HUDEP-2 (cell line): ENCODE data around the gene HIBCH.

Experiments
- DNase-seq, 76 experiments: peaks; one replicate each; lab custom pipeline; 2025; ENCODE audit not compliant: unreplicated experiment in 76 of 76; lab: John Stamatoyannopoulos, UW

Gene HIBCH

DNA sequence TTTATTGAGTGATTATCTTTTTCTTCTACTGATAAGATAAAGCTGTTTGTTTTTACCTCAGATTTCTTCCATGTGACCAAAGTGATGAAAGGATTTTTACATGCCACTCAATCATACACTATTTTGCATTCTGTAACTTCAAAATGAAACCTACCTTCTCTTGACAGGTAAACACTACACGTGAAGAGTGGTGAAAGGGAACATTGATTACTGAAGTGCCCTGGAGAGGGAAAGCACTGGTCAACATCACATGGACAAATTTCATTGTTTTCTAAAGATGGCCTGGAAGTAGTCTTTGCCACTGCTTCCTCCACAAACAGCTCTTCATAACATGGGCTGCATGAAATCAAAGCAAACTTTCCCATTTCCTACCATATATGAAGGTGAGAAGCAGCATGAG, 120.1 kb downstream of the HIBCH start:
- DNase-seq, result no peak

DNA sequence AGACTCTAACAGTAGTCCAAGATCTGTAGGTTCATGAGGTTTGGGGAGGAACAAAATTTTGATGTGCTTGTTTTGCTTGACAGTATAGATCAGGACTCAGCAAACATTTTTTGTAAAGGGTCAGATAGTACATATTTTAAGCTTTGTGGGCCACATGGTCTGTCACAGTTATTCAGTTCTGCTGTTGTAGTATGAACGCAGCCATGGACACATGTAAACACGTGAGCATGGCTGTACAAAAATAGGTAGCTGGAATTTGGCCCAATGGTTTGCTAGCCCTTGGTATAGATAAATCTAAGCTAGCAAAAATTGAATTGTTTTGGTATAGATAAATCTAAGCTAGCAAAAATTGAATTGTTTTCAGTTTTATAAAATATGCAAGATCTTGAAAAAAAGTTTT, 120.5 kb downstream of the HIBCH start:
- DNase-seq, result no peak

DNA sequence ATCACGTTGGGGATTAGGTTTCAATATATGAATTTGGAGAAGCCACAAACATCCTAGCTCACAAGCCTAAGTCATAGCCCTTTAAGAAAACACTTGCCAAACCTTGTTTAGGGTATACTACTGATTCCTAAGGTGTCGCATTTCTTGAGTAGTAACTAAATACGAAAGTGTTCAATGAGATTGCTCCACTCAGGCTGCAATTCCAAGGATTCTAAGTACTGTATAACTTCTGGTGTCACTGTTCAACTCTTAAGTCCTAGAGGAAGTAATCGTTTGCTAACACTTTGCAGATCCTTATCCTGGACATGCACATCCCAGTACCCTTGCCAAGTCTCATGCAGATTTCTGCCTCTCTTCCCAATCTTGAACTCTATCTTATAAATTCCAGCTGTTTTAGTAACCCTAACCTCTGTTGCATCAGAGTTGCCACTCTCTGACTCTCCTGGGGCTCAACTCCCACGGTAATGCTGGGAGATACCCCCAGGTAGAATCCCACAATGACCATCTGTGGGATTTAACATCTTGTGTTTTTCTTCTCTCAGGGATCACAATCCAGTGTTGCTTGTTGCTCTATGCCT, 122.4 kb downstream of the HIBCH start:
- no peak for DNase-seq

DNA sequence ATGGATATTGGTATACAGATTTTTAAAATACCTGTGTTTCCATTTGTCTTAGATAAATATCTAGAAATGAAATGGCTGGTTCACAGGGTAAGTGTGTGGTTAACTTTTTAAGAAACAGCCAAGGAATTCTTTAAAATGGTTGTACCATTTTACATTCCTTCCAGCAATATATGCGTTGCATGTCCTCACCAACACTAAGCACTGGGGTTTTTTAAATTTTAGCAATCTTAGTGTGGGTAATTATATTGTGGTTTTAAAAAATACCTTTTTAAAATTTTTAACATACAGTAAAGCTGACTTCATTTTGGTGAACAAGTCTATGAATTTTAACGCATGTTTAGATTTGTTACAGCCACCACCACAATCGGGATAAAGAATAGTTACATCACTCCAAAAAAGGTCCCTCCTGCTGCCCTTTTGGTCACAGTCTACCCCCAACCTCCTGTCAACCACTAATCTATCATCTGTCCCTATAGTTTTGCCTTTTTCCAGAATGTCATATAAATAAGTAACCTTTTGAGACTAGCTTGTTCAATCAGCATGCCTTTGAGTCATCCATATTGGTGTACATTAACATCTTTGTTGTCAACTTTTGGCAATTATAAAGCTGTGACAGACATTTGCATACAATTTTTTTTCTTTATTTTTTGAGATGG, 129.0 kb downstream of the HIBCH start:
- no peak for DNase-seq

DNA sequence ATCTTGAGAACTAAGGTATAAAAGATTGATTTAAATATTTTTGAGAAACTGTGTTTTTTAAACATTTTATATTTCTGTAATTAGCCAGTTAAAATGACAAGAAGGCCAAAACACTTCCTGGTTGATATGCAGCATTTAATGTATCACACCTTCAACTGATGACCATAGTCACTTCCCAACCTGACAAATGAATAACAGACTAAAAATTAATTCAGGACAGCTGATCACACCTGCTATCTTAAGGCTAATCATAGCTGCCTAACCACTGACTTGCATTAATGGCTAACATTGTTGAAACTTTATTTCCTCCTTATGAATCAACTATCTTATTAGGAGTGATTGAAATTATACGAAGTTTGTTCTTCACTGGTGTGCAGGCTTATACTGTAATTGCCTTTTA, 131.3 kb downstream of the HIBCH start:
- DNase-seq, result no peak

DNA sequence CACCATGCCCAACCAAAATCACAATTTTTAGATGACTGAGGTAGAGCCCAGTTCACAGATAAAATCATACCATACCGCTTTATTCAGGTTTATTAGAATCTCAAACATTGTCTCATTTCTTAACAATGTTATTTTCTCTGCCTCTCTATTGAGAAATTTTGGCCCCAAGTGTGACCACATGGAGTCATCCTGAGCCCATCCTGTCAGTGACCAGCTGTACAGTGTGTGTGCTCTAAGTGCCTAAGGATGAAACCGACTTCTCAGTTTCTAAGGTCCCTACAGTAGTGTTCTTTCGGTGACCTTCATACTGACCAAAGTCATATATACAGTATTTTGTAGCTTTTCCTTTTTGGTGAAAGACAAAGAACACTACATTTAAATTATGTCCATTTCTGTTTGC, 133.4 kb downstream of the HIBCH start:
- no peak for DNase-seq

DNA sequence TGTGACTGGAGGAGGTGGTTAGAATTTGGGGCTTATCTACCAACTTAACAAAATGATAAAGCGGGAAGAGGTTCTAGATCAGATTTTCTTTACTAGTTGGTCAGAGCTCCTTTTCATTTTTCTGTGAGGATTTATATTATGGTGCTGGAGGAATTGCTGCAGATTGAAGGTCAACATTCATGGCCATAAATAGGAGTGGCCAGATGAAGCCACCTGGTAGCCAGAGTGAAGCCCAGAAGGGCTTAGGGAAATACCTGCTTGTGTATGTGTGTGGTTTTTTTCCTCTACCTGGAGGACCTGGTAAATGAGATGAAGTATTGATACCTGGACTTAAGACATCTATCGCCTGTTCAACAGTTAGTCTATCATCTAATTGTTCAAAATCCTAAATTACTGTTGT, 134.2 kb downstream of the HIBCH start:
- no peak for DNase-seq

DNA sequence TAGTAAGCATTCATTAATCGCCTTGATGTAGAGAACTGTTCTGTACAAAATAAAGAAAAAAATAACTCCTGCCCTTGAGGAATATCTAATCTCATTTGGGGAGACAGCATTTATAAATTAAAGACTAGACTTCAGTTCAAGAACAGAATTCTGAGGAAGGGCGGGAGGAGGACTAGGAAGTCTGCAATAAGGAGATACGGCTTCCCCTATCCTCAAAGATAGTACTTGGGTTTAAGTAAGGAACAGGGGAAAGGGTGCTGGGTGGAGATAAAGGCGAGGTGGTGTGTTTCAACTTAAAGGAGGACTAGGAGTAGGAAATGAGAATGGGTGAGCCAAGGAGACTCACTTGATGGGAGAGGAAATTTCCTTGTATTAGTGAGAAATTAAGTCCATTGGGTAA, 135.2 kb downstream of the HIBCH start:
- DNase-seq, result peak in 66 of 76 experiments; percentile 5 to 84 (median 53)

DNA sequence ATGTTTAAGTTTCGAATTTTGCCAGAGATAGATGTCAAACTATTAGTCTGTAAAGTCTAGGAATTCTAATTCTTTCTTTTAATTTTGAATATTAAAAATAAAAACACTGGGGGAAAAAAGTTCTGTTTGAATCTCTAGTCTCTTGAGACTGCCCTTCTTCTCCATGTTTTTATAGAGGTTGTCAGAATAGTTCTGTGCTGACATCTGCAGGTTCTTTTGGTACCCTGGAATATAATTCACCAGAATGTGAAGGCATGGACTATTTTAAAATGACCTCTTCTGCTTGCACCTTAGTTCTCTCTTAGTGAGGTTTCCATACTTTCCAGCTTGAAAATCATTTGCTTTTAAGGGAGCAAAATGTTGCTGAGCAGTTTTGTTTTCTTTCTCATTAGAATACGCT, 136.1 kb downstream of the HIBCH start:
- peak in 4 of 76 experiments; percentile 7 to 31 (median 22) for DNase-seq

DNA sequence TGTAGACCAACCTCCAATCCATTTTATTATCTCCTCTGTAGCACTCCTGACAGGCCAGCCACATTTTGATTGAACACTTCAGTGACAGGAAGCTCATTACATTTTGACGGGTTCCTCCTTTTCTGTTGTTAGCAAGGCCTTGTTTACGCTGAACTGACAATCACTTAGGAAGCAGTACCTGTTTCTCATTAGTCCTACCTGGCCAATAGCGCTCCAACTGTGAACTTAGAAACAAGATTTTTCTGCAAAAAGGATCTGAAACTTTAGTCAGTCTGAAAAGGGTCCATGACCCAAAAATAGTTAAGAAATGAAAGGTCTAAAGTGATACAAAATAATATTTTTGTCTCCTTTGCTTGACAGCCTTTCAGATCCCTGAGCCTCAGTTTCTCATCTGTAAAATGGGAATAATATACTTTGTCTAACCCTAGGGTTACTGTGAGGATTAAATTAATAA, 137.5 kb downstream of the HIBCH start:
- peak in 20 of 76 experiments; percentile 1 to 52 (median 33) for DNase-seq

DNA sequence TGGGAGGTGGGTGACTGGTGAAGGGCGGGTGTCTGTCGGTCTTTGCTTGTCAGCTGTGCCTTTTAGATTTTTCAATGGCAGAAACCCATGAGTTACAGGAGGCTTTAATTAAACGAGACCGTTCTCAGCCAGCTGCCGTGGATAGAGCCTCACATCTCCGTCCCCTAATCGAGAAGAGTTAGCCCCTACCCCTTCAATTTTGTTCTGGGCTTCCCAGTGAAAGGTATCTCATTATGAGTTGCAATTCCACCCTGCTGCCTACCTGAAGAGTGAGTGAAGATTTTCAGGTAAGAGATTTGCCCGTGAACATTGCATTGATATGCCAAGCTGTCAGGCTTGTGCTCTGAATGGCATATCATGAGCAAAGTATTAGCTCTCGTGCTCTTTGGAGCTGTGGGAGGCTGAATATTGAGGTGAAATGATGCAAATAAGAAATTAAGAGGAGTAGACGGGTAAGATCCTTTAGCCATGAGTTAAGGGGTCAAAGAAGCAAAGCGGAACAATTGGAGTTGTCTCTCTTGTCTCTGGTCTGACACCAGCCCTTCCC, 138.4 kb downstream of the HIBCH start:
- peak in 10 of 76 experiments; percentile 18 to 50 (median 32) for DNase-seq

DNA sequence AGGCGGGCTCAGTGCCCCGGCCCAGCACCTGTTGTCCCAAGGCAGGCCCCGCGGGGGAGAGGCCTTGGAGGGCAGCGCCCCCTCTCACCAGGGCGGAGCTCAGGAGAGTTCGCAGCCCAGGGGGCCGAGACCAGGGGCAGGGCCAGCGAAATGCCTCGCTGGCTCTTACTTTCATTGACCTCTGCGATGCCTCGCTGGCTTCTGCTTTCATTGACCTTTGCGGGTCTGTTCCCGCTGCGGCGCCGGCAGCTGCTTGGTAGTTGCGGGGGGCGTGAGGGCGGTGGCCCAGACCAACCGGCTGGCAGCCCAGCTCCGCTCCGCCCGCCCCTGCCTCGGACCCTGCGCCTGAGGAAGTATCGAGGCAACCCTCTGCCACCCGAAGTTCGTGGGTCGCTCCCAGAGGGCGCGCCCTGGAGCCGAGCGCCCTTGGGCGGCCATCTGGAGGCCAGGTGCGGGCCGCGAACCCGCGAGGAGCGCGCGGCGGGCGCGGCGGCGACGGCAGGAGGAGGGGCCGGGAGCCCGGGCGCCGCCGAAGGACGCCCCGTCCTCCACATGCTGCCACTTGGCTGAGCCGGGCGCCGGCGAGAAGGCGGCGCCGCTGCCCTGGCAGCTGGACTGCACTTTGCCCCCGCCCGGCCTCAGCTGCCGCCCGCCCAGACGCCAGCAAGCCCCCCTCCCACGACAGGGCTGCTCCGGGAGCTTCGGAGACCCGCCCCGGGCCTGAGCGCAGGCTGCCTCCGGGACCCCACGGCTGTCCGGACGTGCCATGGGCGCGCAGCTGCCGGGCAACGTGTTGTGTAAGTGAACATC, 139.1 kb downstream of the HIBCH start:
- DNase-seq, result peak in 71 of 76 experiments; percentile 32 to 85 (median 73)

DNA sequence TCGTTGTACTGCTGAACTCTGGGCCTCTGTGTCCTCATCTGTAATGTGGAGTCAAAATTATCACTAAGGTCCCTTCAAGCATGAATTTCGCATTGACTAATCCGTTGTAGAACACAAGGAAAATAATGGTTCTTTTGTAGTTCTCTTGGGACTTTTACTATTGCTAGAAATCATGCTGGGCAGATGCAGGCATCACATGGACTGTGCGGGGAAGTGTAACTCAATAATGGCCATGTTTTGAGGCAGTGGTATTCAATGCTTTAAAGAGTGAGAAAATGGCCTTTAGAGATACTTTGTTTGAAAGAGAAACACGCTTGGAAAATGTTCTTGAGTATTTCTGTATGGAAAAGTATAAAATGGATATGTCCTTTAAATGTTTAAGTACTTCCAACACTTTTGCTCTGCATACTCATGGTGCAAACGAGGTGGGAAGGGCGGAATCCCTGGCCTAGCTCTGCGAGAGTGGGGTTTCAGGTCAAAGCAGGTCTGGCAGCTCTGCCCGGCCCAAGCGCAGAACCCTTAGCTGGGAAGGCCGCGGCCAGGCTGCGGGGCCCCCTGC, 139.8 kb downstream of the HIBCH start:
- DNase-seq, result no peak

DNA sequence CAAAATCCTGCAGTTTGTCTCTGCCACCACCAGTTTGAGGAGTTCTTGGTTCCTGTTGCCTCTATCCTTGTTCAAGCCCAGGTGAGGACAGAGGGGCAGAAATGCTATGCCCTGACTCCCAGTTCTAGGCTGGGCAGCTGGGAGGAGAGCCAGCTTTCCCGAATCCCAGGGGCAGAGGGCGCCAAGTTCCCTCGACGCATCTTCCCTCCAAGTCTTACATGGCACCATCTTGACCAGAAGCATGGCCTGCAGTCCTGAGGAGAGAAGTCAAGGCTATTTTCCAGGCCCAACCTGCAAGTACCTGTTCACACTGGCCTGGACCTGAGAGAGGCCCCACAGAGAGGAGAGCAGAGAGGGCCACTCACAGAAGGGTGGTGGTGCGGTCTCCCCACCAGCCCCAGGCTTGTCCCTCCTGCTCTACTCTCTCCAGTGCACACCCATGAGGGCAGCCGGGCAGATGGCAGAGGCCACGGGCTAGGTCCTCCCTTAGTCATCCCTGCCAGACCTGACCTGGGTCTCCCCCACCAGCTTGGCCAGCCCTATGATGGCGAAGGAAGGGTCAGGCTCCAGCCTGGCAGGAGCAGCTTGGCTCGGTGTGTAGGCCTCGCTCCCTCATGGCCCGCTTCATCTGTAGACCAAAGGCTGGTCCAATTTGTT, 141.4 kb downstream of the HIBCH start:
- no peak for DNase-seq

DNA sequence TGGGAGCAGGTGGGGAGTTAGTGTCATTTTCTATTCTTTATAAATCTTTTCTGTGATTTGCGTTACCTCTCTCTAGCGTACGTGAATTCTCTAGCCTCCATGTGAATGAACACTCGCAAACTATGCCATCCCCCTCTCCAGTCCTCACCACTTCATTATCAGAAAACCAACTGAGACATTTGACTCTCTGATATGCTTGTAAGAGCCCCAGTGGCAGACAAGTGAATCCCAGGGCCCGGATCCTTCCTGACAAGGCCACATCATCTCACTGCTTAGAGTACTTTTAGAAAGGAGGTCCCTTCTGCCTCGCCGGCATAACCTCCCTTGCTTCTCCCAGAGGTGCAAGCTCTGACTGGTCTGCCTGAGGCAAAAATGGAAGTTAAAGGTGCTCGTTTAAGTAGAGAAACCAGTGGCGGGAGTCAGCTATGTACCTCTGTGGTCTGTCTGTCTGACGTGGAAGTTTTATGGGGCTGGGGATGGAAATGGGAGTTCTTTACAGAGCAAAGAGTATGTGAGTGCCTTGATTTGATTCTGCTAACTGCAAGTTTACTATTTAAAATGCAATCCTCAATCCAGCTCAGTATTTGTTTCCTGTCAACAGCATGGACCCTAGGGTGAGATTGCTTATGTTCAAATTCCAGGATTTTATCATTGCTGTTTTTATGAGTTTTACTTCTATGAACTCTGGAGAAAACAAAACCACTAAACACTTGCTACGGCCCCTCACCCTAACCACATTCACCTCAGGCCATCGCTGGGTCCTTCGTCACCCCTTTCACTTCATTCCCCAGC, 142.2 kb downstream of the HIBCH start:
- DNase-seq, result no peak

DNA sequence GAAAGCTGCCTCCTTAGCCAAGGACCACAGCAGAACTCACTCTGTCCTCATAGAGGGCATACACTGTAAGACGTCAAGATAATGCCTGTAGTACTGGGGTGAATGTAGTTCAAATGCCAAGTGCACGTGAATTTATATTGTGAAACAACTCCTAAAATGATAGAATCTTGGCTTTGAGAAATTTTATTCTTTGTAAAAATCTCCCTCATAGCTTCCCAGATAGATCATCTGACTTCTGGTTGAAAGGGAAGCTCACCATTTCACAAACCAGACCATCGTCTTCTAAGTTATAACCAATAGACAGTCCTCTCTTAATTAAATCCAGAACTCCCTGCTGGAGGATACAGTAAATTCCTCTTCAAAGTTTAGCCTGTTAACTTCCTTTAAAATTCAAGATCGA, 146.2 kb downstream of the HIBCH start:
- DNase-seq, result no peak

DNA sequence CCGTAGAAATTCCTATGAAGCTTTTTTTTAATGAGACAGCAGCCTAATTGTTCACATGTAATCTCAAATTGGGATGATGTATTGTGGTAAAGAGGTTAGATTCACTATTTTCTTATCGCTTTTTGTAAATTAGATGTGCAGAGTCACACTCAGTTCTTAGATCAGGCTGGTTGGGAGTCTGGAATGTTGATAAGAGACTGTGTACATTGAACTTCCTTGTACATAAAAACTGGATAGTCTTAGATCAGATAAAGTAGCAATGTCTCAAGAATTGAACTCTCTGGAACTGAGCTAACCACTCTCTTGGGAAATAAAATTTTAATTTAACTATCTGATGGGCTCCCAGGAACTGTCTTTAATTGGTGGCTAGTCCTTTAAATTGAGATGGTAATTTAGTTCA, 149.0 kb downstream of the HIBCH start:
- DNase-seq, result peak in 3 of 76 experiments; percentile 7 to 26 (median 11)

DNA sequence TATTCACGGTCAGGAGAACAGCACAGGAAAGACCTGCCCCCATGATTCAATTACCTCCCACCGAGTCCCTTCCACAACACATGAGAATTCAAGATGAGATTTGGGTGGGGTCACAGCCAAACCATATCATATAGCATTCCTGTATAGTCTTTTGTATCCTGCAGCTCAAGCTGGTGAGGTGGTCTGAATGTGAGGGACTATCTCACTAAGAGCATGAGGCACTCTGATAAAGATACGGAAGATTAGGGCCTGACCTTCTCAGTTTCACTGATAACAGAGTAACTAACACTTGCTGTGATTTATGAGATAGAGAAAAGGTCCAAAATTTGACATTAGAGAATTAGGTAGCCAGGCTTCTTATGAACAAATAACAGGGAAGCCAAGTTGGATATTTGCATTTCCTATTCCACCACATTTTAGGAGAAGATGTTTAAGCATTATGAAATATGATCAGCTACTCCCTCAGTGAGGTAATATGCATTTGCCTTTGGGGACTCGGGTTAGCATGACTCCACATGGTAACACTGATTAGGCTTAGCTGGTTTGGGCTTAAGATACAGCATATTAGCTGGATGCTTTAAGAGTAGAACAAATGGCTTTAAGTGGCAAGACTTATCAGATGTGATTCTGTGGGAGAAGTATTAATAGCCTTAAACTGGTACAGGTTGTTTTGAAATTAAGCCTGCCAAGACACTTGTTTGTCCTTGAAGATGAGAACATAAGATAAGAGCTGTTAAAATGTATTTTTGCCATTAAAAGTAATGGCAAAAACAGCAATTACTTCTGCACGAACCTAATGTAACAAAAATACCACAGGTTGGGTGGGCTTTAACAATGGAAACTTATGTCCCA, 150.2 kb downstream of the HIBCH start:
- DNase-seq, result no peak

DNA sequence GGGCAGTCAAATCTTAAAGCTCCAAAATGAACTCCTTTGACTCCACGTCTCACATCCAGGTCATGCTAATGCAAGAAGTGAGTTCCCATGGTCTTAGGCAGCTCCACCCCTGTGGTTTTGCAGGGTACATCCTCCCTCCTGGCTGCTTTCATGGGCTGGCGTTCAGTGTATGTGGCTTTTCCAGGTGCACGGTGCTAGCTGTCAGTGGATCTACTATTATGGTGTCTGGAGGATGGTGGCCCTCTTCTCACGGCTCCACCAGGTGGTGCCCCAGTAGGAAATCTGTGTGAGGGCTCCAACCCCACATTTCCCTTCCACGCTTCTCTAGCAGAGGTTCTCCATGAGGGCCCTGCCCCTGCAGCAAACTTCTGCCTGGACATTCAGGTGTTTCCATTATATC, 151.9 kb downstream of the HIBCH start:
- no peak for DNase-seq
